GM23248 (cell line): ENCODE results near the gene NDUFB3. TPM values are rescaled to one million over a fixed set of nuclear protein-coding genes. Genes with fewer than 3 reads are reported as not detected.
A peak's percentile ranks its signal among the peaks of the same experiment; 100 is the strongest.

ENCODE experiments used
- DNase-seq: peaks from one replicate; pipeline ENCODE4 v3.0.0-alpha.2; 2015
- H2AFZ ChIP-seq: fragments of 200-600 bp; sonication (generic); 2 replicates; pipeline ENCODE4 v1.6.1; 2016; ENCODE audit warnings: antibody characterized with exemption
- H3F3A ChIP-seq: fragments of 200-600 bp; sonication (generic); 2 replicates; pipeline ENCODE4 v1.6.1; 2016; ENCODE audit warnings: mild to moderate bottlenecking, antibody characterized with exemption, mixed run types; ENCODE audit not compliant: insufficient read depth
- H3K27ac ChIP-seq: fragments of 200-600 bp; sonication (generic); 2 replicates; pipeline ENCODE4 v1.5.1; 2016; ENCODE audit warnings: mild to moderate bottlenecking
- H3K27me3 ChIP-seq: fragments of 200-600 bp; sonication (generic); replicated peaks from 2 replicates; pipeline ENCODE4 v1.6.1; 2016; ENCODE audit warnings: mild to moderate bottlenecking; ENCODE audit not compliant: insufficient read depth
- H3K36me3 ChIP-seq: fragments of 200-600 bp; sonication (generic); 2 replicates; pipeline ENCODE4 v1.6.1; 2016; ENCODE audit warnings: low read depth, mild to moderate bottlenecking
- H3K4me1 ChIP-seq: fragments of 200-600 bp; sonication (generic); 2 replicates; pipeline ENCODE4 v1.6.1; 2016; ENCODE audit warnings: mild to moderate bottlenecking; ENCODE audit not compliant: insufficient read depth
- H3K4me2 ChIP-seq: fragments of 200-600 bp; sonication (generic); one replicate; pipeline ENCODE4 v1.6.1; 2016; ENCODE audit warnings: mild to moderate bottlenecking; ENCODE audit not compliant: unreplicated experiment
- H3K4me3 ChIP-seq: fragments of 200-600 bp; sonication (generic); 2 replicates; pipeline ENCODE4 v1.5.1; 2016; ENCODE audit warnings: mild to moderate bottlenecking
- H3K79me2 ChIP-seq: fragments of 200-600 bp; sonication (generic); 2 replicates; pipeline ENCODE4 v1.6.1; 2016; ENCODE audit warnings: mild to moderate bottlenecking; ENCODE audit not compliant: insufficient read depth
- H3K9ac ChIP-seq: fragments of 200-600 bp; sonication (generic); 2 replicates; pipeline ENCODE4 v1.6.1; 2016; ENCODE audit warnings: mild to moderate bottlenecking
- H3K9me2 ChIP-seq: fragments of 200-600 bp; sonication (generic); 2 replicates; pipeline ENCODE4 v1.6.1; 2016; ENCODE audit warnings: mixed run types, mild to moderate bottlenecking, moderate library complexity; ENCODE audit not compliant: insufficient read depth
- H3K9me3 ChIP-seq: fragments of 200-600 bp; sonication (generic); one replicate; pipeline ENCODE4 v1.6.1; 2017; ENCODE audit warnings: low read depth
- H4K20me1 ChIP-seq: fragments of 200-600 bp; sonication (generic); 2 replicates; pipeline ENCODE4 v1.6.0; 2016; ENCODE audit not compliant: insufficient read depth
- EZH2 ChIP-seq: fragments of 200-600 bp; sonication (generic); IDR thresholded peaks from 2 replicates; pipeline ENCODE4 v1.6.1; 2018; ENCODE audit warnings: antibody characterized with exemption, mild to moderate bottlenecking; ENCODE audit not compliant: insufficient read depth, poor library complexity, severe bottlenecking
- EZH2phosphoT487 ChIP-seq: fragments of 200-600 bp; sonication (generic); IDR thresholded peaks from 2 replicates; pipeline ENCODE4 v1.6.1; 2018; ENCODE audit warnings: antibody characterized with exemption, moderate library complexity, mild to moderate bottlenecking, low read depth; ENCODE audit not compliant: insufficient read depth
- WGBS, 2 experiments: methylation state at CpG; one replicate each; pipeline ENCODE4 v1.1.6; 2015 to 2017; ENCODE audit warnings: low lambda C conversion rate in 2 of 2, low coverage in 1 of 2; ENCODE audit errors: missing lambda C conversion rate in 2 of 2; 5-methylcytosine and 5-hydroxymethylcytosine counted together
- in situ Hi-C: fragments of 300-500 bp; cut with MboI; formaldehyde crosslinking; loops from 2 replicates; pipeline ENCODE4 v1.15.0; 2020
- polyA plus RNA-seq: library from polyadenylated mRNA; unstranded; fragments of >200 nt; fragmentation: Nextera tagmentation; extraction: Ambion mirVana; gene quantifications from 2 replicates; pipeline ENCODE4 v1.2.1, GENCODE V29; 2016
- total RNA-seq: library from RNA; depleted of rRNA; stranded (reverse); fragments of >200 nt; shearing (Covaris generic); gene quantifications from 2 replicates; pipeline ENCODE4 v1.2.3, GENCODE V29; 2014

Gene NDUFB3
- total and polyA plus RNA-seq, 2 experiments from 2014 or later: 31.0 to 262 TPM

GRCh38 chr2:201127152-201127511 is 55.3 kb downstream of the NDUFB3 start:
- H3F3A ChIP-seq: peaks cover 86% of the 10 kb centered on the region
- no peaks in the 10 kb centered on the region for H3K9me3 ChIP-seq
- H3K9me2 ChIP-seq: no peaks in the 10 kb centered on the region
- H3K4me2 ChIP-seq: peak overlapping the region; percentile 78
- in situ Hi-C loops: no loop called here
- WGBS, 2 experiments: 29 to 37% methylated on average over 2 of the region's 2 CpGs
- H3K79me2 ChIP-seq: peaks cover 84% of the 10 kb centered on the region
- H2AFZ ChIP-seq: no peak overlapping the region
- peak overlapping the region; percentile 58 for H3K4me3 ChIP-seq
- no peaks in the 10 kb centered on the region for H4K20me1 ChIP-seq
- H3K27me3 ChIP-seq: no peaks in the 10 kb centered on the region
- no peaks in the 10 kb centered on the region for H3K36me3 ChIP-seq
- no peak for DNase-seq
- peaks cover 98% of the 10 kb centered on the region for H3K4me1 ChIP-seq
- peak overlapping the region; percentile 80 for H3K9ac ChIP-seq
- peak overlapping the region; percentile 98 for H3K27ac ChIP-seq
- TF ChIP-seq EZH2phosphoT487 (no peak), EZH2 (no peak)

GRCh38 chr2:201127570-201127969 is 55.8 kb downstream of the NDUFB3 start:
- Histone ChIP-seq H3K9me3 (no peaks in the 10 kb centered on the region), H3K79me2 (peaks cover 84% of the 10 kb centered on the region), H4K20me1 (no peaks in the 10 kb centered on the region), H3K27me3 (no peaks in the 10 kb centered on the region), H3K9ac (peak overlapping the region; percentile 80), H3K4me2 (peak overlapping the region; percentile 78), H3K9me2 (no peaks in the 10 kb centered on the region), H3F3A (peaks cover 82% of the 10 kb centered on the region), H3K4me1 (peaks cover 98% of the 10 kb centered on the region), H3K36me3 (no peaks in the 10 kb centered on the region), H3K27ac (peak overlapping the region; percentile 98), H2AFZ (no peak overlapping the region), H3K4me3 (peak overlapping the region; percentile 58)
- no peak for TF ChIP-seq EZH2phosphoT487
- no peak for TF ChIP-seq EZH2
- peak; percentile 94 for DNase-seq
- in situ Hi-C loops: no loop called here
- 2% methylated on average over 5 of the region's 5 CpGs for WGBS, 2 experiments

- Histone ChIP-seq H3K9me3 (no peaks in the 10 kb centered on the region), H3K27me3 (no peaks in the 10 kb centered on the region), H3K9me2 (no peaks in the 10 kb centered on the region), H3K4me3 (peak overlapping the region; percentile 58), H3K36me3 (no peaks in the 10 kb centered on the region; the same call in 1 of the 2 replicates), H2AFZ (no peak overlapping the region), H3K9ac (peak overlapping the region; percentile 80), H4K20me1 (no peaks in the 10 kb centered on the region), H3K79me2 (peaks cover 84% of the 10 kb centered on the region), H3K4me1 (peaks cover 98% of the 10 kb centered on the region), H3K27ac (peak overlapping the region; percentile 98), H3K4me2 (peak overlapping the region; percentile 78), H3F3A (peaks cover 77% of the 10 kb centered on the region)
- no peak for TF ChIP-seq EZH2
- no peak for TF ChIP-seq EZH2phosphoT487
- no peak for DNase-seq
- in situ Hi-C loops: no loop called here
- 93 to 97% methylated on average over 1 of the region's 1 CpG for WGBS, 2 experiments
These were observed 56.2 kb downstream of the NDUFB3 start for GRCh38 chr2:201128033-201128432.

GRCh38 chr2:201128933-201129505 is 57.2 kb downstream of the NDUFB3 start:
- peaks cover 67% of the 10 kb centered on the region for H3F3A ChIP-seq
- no peak for TF ChIP-seq EZH2
- TF ChIP-seq EZH2phosphoT487: no peak
- peak overlapping the region; percentile 45 for H3K4me3 ChIP-seq
- H3K36me3 ChIP-seq: peaks cover 2% of the 10 kb centered on the region; the same call in 1 of the 2 replicates
- no peaks in the 10 kb centered on the region for H3K27me3 ChIP-seq
- no peaks in the 10 kb centered on the region for H3K9me2 ChIP-seq
- peaks cover 88% of the 10 kb centered on the region for H3K4me1 ChIP-seq
- no peaks in the 10 kb centered on the region for H4K20me1 ChIP-seq
- peak overlapping the region; percentile 98 for H3K27ac ChIP-seq
- peak overlapping the region; percentile 78 for H3K4me2 ChIP-seq
- peaks cover 84% of the 10 kb centered on the region for H3K79me2 ChIP-seq
- no peaks in the 10 kb centered on the region for H3K9me3 ChIP-seq
- peak; percentile 82 for DNase-seq
- in situ Hi-C loops: no loop called here
- peak overlapping the region; percentile 80 for H3K9ac ChIP-seq
- no peak overlapping the region for H2AFZ ChIP-seq
- WGBS, 2 experiments: 15 to 19% methylated on average over 4 of the region's 4 CpGs
